ENCODE results near the gene MRPL19.

The MRPL19 gene

DNA sequence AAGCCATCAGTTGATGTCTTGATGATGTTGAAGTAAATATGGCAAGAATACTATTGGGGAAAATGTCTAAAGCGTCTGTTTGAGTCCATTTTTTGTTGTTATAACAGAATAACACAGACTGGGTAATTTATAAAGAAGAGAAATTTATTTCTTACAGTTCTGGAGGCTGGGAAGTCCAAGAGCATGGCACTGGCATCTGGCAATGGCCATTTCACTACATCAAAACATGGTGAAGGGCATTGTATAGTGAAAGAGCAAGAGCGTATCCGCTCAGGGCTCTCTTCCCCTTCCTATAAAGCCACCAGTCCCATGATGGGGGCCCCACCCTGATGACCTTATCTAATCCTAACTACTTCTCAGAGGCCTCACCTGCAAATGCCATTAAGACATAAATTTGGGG lies 29.6 kb upstream of the MRPL19 start:
- no peak for DNase-seq (ENCODE audit: low spot score)

DNA sequence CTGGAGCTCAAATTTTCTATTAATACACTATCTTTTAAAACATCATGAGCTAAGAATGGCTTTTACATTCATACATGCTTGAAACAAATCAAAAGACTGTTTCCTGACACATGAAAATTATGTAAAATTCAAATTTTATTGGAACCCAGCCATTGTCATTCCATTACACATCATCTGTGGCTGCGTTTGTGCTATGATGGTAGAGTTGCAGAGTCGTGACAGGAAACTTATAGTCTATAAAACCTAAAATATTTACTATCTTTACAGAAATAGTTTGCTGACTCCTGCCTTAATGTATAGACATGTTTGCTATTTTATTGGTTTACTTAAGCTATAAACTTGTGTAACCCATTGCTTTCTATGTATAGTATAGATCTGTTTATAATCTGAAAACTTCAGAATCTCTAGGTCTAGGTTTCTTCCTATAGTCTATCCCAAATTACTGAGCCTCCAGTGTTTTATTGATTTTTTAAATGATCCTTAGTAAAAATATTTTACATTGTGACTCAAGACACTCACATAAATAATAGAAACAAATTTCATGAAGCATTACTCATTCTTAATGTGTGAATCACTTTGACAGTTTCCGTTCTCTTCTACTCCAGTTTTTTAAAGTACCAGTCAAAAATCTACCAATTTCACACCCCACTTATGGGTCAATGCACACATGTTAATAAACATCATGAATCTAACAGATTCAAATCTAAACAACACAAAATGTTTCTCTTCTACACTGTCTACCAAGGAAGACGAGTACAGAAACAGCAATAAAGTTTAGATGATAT lies 26.4 kb upstream of the MRPL19 start:
- DNase-seq (ENCODE audit: low spot score), result no peak

DNA sequence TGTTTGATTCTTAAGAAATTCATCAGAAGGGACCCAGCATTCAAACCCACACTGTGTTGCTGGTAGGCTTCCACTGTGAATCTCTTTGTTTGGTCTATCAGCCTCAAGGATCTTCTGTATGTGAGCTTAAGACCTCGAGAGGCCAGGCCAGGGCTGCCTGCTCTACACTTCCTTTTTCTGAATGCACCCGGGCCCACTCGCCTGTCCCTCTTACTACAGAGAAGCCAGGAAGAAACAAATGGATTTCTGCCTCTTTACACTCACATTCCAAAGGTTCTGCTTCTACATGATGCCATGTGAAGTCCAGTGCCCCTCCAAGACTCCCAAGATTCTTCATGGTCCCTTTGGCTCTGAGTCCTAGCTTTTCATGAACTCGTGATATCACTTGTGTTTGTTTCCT lies 25.4 kb upstream of the MRPL19 start:
- no peak for DNase-seq (ENCODE audit: low spot score)

DNA sequence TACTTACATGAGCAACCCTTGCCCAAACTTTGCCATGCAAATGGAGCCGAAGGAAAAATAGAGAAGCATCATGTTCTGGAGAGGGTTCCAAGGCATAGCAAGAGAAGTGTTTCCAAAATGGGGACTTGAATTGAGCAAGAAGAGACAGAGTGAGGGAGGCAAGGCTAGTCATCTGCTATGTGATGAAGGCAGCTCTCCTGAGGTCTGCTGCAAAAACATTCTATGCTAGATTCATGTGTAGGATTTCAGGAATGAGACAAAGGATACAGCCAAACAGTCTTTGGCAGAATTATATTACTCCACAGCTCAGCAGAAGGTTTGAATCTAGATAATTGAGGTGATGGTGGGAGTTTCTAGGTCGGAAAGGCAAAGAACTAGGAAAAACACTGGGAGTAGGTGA lies 24.1 kb upstream of the MRPL19 start:
- DNase-seq (ENCODE audit: low spot score), result no peak

DNA sequence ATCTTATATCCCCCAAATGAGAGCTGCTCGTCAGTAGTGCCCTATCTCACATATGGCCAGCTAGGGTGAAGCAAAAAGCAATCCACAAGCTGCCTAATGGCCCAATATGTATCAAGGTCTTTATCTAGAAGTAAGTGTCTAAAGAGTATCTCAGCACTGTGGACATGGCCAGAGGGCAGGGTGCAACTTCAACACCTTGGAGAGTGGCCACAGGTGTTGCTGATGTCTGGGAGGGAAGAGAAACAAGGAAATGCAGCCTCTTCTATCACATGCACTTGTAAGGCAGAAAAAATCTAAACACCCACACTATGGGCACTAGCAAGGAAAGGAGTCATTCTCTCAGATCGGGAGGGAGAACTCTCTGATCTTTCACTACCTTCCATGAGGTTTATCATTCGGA lies 23.7 kb upstream of the MRPL19 start:
- no peak for DNase-seq (ENCODE audit: low spot score)

DNA sequence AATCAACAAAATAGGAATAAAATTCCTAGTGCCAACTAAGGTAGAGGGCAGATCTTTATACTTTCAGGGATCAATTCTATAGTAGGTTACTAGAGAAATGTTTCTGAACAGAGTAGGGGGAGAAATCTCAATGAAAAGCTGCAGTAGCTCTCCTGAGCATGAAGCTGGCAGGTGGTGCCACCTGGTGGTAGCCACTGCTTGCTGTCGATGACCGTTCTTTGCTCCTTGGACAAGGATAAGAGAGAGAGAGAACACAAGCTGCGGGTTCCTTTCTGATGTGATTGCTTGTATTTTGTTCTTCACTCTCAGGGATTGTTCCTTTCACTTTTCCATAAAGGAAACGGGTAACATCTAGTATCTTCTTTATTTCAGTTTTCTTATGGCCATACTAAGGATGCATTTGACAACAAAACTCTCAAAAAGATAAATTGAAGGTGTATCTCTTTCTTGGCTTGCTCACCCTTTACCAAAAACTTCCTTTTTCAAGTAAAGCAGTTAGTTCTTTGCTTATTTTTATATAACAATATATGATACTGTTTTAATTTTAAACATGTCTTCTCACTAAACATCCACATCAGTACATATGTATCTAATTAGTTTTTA lies 18.6 kb upstream of the MRPL19 start:
- DNase-seq (ENCODE audit: low spot score), result peak; percentile 73

DNA sequence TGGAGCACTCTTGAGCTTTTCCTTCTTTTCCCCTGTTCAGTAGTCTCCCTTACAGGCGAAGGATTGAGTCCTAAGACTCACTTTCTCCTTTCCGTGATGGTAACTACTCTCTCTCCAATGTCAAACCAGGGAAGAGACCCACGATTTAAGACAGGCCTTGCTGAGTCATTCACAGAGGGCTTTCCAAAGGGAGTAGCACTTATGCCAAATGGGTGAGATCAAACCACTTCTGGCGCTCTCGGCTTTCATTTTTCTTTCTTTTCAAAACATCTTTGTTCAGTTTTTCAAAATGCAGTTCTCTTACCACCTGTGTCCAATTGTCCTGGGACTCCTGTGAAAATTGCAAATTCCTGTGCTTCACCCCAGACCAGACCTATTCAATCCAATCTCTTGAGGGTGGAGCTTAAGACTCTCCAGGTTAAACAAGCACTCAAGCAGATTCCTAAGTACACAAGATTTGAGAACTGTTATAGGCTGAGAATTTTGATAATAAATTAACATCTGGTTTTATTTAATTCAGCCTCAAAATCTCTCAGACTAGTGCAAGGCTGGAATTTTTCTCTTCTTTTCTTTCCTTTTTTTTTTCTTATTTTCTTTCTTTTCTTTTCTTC lies 14.4 kb upstream of the MRPL19 start:
- DNase-seq (ENCODE audit: low spot score), result no peak

DNA sequence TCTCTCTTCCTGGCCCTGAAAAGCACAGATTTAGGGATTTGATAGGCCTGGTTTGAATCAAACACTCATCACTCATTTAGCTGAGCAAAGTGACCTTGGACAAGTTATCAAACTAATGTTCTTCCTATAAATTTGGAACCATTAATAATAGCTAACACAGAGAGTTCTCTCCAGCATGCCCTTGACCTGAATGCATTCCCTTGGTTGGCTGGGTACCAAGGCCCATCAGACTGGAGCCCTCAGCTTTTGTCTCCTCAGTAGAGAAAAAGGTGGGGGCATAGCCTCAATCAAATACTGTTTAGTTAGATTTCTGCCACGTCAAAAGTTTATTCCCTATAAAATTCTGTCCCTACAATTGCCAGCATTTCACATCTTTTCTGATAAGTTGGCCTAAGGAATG lies 13.8 kb upstream of the MRPL19 start:
- no peak for DNase-seq (ENCODE audit: low spot score)

DNA sequence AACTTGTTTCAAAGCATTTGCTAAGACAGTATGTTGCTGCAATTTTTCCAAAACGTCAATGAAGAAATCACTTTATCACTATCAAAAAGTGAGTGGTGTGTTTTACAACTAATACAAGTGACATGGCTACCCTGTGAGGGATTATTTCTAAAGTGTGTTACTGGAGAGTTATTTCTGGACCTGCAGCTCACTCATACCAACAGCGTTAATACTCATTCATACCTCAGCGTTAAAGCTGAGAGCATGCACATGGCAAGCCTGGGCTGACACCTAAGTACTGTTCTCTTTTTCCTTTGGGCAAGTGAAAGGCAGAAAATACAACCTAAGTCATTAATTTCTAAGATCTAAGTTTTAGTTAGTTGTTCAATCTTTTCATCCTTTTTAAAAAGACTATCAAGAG lies 13.0 kb upstream of the MRPL19 start:
- DNase-seq (ENCODE audit: low spot score), result no peak

DNA sequence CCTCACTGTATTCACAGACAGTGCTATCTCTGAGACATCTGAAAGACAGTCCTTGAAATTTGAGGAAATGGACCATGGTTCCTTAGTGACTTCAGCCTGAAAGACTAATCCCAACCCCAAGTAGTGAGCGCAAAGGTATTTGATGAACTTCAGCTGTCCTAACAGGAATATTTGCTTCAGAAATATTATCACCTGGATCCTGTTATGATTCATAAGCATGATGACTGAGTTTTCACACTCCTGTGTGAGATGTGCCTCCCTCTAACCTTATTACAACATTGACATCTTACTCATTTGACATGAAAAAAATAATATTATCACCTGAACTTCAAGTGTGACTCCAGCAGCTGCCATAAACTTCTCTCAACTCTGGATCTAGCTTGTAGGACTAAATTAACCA lies 11.6 kb upstream of the MRPL19 start:
- no peak for DNase-seq (ENCODE audit: low spot score)

DNA sequence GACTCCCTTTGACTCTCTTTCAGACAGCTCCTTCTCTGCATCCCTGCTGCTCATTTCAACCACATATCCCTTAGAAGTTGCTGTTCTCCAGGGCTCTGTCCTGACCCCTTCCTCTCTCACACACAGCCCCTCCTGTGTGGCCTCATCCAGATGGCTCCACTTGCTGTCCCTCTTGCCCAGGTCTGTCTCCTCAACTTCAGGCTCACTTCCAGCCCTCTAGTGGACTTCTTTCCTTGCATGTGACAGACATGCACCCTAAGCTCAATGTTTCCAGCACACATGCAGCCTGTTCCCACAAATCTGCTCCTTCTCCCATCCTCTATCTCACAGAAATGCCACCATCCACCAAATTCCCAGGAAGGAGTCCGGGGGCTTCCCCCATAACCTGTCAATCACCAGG lies 9.0 kb upstream of the MRPL19 start:
- no peak for DNase-seq (ENCODE audit: low spot score)

DNA sequence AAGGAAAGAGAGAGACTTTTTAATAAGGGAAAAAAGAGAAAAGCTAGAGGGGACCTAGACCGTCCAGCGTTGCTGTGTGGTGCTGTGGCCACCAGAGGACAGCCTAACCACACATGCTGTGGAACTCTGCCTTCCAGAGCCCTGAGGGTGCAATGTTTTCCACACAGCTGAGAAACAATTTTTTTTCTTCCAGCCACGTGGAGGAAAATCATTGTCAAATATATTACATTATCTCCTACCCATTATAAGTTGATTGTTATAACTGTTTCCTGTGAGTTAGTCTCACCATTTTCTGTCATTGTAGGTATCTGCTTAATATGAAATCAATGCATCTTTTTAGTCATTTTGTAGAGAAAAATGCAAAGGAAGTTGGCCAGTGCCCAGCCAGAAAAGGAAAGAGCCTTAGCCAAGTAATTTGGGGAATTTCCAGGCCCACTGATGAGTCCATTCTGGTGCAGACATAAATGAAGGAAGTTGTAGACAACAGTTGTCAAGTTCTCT lies 5.9 kb upstream of the MRPL19 start:
- DNase-seq (ENCODE audit: low spot score), result peak; percentile 70

DNA sequence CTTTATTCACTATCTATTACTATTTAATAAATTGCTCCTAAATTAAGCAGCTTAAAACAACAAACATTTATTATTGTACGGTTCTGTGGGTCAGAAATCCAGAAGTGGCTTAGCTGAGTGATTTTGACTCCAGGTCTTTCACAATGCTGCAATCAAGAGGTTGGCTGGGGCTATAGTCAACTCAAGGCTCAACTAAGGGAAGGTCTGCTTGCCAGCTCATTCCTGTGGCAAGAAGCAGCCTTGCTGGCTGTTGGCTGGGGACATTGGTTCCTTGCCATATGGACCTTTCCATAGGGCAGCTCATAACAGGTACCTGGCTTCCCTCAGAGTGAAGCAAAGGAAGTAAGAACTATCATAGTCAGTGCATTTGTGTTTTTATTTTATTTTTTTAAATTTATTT lies 5.0 kb upstream of the MRPL19 start:
- DNase-seq (ENCODE audit: low spot score), result no peak

DNA sequence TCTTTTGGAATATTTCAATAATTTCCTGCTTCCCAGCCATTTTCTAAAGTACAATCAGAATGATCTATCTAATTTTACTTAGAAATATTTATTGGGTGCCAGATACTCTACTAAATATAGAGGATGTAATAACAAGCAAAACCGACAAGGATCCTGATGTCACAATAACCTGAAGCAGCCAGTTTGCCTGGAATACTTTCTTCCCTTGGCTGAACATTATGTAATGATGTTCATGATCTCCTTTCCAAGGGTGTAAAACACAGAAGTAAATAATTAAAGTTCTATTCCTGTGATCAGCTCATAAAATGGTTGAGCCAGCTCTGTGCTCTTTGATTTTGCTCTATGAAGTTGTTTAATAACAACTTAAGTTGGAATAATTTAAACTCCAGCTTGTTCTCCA lies 2.6 kb upstream of the MRPL19 start:
- DNase-seq (ENCODE audit: low spot score), result no peak

DNA sequence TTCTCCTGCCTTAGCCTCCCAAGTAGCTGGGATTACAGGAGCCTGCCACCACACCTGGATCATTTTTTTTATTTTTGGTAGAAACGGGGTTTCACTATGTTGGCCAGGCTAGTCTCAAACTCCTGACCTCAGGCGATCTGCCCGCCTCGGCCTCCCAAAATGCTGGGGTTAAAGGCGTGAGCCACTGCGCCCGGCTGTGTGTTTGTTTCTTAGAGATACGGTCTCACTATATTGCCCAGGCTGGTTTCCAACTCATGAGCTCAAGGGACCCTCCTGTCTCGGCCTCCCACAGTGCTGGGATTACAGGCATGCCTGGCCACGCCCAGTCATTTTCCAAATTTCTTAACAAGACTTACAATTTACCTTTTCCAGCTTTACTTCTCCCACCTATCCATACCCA lies 940 bp upstream of the MRPL19 start:
- no peak for DNase-seq (ENCODE audit: low spot score)

DNA sequence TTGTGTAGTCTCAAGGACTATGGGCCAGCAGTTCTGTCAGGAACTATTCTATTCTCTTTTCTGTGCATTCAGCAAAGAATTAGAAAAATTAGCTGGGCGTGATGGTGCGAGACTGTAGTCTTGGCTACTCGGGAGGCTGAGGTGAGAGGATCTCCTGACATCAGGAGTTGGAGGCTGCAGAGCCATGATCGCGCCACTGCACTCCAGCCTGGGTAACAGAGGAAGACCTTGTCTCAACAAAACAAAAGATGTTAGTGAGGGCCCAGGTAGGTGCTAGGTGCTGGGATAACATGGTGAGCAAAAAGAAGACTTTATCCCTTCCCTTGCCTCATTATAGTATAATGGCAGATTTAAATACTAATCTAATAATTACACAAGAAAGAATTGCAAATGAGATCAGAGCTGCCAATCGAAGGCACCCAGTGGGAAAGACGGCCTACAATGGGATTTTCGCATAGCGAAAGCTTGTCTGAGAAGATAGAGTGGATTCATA lies 447 bp upstream of the MRPL19 start:
- no peak for DNase-seq (ENCODE audit: low spot score)

DNA sequence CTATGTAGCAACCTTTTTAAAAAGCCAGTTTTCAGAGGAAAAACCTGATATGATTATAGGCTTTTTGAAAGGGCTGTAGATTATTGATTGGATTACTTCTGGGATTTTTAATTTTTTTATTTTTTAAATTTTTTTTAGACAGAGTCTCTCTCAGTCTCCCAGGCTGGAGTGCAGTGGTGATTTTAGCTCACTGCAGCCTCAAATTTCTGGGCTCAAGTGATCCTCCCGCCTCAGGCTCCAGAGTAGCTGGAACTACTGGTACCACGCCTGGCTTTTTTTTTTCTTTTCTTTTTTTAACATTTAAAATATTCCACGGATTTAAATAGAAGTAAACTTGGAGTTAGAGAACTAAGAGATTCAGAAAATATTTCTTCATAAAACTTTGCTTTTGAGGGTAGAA lies 1.2 kb downstream of the MRPL19 start:
- DNase-seq (ENCODE audit: low spot score), result no peak

DNA sequence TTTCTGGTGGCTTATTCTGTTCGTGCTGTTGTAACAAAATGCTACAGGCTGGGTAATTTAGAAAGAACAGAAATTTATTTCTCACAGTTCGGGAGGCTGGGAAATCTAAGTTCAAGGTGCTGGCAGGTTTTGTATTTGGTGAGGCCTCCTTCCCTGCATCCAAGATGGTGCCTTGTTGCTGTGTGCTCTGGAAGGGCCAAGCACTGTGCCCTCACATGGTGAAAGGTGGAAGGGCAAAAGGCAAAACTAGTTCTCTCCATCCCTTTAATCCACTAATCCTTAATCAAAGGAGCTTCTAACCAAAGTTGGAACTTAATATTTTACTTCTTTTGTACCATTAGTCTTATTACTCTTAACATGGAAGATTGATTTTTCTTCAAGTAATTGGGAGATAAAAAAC lies 7.4 kb downstream of the MRPL19 start:
- no peak for DNase-seq (ENCODE audit: low spot score)

DNA sequence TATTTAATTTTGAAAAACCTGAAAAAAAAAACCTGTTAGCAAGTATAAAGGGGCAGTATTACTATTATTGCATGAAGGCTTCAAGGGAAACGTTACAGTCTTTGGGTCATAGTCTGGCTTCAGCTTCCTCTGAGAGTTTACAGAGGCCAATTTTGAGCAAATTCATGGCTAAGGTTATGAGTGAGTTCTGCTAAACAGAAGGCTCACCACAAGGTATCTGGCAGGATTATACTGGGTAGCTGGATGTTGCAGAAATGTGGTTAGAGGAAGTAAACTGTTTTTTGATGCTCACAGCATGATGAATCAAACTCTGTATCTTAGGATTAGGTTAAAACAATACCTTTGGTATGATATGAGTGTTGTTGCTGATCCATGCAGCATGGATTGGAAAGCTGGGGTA lies 9.3 kb downstream of the MRPL19 start:
- no peak for DNase-seq (ENCODE audit: low spot score)

DNA sequence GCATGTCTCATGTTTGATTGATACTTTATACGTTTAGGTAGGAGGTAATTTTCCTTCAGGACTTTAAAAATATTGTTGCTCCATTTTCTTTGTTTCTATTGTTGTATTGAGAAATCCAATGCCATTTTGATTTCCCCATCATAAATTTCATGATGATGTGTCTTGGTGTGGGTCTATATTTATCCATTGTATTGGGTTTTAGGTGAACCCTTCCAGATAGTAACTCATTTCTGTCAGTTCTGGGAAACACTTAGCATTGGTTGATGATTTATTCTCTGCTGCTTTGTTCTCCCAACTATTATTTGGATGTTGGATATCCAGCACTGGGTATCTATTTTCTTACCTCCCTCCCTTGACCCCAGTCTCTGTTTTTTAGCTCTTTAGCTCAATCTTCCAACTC lies 10.0 kb downstream of the MRPL19 start:
- DNase-seq (ENCODE audit: low spot score), result no peak

DNA sequence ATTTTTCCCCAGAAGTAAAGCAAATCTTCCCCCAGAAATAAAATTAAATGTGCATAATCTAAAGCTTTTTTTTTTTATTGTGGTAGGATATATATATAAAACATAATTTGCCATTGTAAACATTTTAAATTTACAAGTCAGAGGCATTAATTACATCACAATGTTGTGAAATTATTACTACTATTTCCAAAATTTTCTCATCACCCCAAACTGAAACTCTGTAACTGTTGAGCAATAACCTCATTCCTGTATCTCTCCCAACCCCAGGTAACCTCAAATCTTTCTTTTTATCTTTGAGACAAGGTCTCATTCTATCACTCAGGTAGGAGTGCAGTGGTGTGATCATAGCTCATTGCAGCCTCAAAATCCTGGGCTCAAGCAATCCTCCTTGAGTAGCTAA lies 11.2 kb downstream of the MRPL19 start:
- DNase-seq (ENCODE audit: low spot score), result no peak

DNA sequence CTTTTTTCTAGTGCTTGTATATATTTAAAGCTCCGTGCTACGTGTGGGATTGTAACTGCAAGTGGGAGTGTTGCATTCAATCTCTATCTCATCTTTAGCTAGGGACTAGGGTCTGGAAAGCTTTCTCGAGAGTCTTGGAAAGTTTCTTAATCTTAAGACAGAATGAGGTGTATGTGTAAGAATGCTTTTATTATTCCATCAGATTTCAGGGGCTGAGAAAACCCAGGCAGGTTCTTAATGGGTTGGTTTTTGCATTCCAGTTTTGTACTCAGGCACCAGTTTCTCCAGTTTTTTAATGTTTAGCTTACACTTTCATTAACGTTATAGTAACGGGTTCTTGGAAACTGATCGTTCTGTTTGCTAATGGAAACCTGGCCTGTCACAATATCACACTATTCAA lies 20.3 kb downstream of the MRPL19 start:
- DNase-seq (ENCODE audit: low spot score), result no peak

DNA sequence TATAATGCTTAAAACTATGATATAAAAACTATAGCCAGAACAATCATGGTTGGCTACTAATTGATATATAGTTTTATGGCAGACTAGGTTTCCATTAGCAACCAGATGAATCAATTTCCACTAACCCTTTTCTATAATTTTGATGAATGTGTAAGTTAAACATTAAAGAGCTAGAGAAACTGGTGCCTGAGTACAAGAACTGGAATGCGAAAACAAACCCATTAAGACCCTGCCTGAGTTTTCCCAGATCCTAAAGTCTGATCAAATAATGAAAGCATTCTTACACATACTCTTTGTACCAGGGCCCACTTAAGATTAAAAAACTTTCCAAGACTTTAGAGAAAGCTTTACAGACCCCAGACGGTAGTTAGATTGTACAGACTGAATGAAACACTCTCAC lies 21.3 kb downstream of the MRPL19 start:
- no peak for DNase-seq (ENCODE audit: low spot score)
